ENCODE measurements around the gene VWA7.

Gene VWA7

GRCh38 chr6:31728767-31729514 lies 48.2 kb downstream of the VWA7 start, which contains the start of gene DDAH2:
TSS of gene DDAH2 (minus strand) at chr6:31729299. CDS start at chr6:31729161, 138 bp downstream.
- no peak for DNase-seq

GRCh38 chr6:31727717-31728671 lies 49.1 kb downstream of the VWA7 start:
- no peak for DNase-seq

DNA sequence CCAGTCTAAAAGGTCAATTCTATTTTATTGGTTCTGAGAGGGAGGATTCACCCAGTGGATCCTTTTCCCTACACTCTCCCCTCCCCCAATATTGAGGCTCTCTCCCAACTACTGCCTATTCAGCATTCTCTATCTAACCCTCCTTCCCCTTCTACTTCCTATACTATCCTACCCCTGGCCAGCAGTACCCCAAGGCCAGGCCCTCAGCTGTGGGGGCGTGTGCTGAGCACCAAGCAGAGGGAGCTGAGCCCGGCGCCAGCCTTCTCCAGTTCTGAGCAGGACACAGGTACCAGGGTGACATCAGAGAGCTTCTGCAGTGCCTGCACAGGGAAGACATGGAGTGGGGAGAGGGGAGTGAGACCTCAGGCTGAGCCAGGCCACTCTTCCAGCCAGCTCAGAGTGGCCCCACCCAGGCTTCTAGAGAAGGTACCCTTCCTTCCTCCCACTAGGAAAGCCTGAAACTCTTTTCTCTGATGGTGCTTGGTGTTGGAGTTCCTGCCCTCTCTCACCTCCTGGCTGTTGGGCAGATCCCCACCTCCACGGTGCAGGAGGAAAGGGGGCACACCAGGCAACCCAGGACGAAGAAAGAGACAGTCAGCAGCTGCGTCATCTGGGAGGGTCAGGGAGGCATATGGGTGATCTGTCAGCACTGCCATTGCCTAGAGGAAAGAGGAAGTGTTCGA lies 50.0 kb downstream of the VWA7 start:
- DNase-seq, result no peak

GRCh38 chr6:31725502-31726350 lies 51.4 kb downstream of the VWA7 start:
- DNase-seq, result no peak

DNA sequence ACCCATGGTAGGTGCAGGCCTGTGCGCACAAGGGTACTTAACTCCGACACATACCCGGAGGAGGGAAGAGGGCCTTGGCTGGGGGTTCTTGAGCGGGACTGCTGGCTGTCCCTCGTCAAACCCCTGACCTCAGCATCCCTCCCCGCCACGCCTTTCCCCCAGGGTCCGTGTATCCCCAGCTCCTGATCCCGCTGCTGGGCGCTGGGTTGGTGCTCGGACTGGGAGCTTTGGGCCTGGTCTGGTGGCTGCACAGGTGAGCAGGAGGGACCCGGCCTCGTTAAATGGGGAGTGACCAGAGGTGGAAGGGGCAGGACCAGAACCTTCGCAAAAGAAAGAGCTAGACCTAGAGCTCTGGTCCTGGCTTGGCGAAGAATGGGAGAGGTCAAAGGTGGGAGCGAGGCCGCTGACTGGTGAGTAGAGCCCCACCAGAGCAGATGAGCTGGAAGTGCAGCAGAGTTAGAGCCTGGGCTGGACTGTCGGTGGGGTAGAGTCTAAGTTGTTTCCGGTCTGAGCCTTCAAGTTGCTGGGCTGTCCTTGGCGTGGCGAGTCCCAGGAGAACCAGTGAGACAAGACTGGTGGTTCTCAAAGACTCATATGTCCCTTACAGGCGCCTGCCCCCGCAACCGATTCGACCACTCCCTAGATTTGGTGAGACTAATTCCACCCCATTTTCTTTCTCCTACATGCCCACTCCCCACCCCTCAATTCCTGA lies 53.0 kb downstream of the VWA7 start:
- no peak for DNase-seq

- DNase-seq, result no peak
Observed at GRCh38 chr6:31723245-31723979, 53.7 kb downstream of the VWA7 start, which contains the start of gene MPIG6B. TSS of gene MPIG6B (plus strand) at chr6:31723373. CDS start at chr6:31723384, 11 bp downstream.

DNA sequence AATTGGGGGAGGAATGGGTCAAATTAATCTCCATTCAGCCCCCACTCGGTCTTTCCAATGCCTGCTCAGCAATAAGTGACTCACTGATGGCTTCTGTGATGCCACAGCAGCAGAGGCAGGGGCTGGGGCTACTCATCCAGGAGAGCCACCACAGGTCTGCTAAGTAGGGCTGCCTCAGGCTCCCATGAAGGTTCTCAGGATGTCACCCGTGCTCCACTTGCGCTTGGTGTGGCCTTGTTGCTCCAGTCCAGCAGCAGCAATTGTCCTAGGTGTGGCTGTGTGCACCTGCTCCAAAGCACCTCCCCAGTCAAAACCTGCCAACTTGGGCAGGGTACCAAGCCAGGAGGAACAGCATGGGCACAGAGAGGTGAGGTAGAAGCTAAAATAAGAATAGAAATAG lies 55.0 kb downstream of the VWA7 start:
- DNase-seq, result no peak

- DNase-seq, result no peak
Observed at GRCh38 chr6:31721351-31722020, 55.6 kb downstream of the VWA7 start, which contains the start of gene LY6G6C. TSS of gene LY6G6C (minus strand) at chr6:31721746. CDS start at chr6:31721679, 67 bp downstream.

DNA sequence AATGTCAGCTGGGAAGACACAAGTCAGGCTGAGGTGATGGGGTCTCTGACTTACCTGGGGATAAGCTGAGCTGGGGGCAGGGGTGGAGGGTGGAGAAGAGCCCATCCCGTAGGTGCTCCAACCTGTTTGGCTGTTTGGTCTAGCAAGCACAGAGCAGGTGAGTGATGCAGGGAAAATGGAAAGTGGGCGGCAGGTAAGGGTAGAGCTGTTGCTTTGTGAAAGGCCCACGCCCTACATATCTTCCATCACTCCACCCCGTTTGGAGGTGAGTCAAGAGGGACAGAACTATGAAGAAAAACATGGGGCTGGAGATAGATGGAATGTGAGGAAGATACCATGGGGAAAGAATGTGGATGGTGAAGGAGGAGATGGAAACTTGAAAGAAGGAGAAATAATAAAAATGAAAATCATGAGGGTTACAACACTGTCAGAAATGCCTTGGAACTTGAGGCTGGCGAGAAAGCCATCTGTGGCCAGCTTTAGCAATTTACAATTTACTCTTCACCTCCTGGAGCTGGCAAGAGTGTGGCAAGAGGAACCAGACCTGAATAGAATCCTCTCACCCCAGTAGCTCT lies 56.8 kb downstream of the VWA7 start:
- DNase-seq, result no peak

DNA sequence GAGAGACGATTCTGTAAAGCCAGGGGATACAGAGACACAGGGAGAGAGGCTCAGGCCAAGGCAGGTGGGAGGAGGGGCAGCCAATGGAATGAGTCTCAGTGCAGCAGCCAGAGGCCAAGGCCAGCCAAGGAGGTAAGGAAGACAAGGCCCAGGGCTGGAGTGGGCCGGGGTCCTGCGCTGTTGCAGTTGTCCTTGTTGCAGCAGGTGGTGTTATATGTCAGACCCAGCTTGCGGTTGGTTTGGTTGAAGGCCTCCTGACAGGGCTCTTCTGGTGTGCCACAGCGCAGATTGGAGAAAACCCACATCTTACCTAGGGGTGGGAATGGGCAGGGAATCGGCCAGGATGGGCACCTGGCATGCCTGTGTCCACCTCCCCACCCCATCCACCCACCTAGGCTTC lies 58.1 kb downstream of the VWA7 start:
- no peak for DNase-seq

DNA sequence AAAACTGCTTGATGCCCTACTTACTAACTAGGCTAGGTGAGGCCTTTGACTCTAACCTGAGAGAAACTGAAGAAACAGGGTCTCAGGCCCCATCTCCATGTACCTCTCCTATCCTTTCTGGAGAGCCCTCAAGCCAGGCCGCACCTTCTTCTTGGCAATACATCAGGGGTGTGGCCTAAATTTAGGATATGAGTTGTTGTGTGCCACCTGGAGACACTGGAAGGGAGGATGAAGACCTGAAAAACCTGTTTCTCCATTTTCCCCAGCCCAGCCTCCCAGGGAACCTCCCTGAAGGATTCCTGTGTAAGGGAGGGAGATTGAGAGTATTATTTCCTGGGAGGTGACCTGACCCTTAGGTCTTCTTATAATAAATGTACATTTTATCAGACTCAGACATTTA lies 58.9 kb downstream of the VWA7 start:
- DNase-seq, result no peak

GRCh38 chr6:31717499-31718222 lies 59.5 kb downstream of the VWA7 start:
- no peak for DNase-seq

Data from activated CD4-positive, CD25-positive, alpha-beta regulatory T cell (primary cell).